ENCODE data around the gene ROR2.

ROR2 gene

DNA sequence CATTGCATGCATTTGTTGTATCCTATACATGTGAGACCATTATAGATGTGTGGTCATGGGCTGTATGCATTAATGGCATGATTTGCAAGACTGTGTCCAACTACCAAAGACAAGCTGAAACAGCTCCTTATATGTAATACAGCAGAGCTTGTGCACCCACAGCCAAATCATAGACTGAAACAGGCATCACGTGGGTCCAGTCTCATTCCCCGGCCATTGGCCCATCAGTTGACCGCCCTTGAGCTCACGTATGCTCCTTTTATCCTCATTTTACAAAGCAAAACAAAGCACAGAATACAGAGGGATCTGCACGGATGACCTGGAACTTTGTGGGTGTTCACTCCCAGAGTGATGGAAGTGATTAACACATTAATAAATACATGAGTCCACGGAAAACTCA lies 109.1 kb downstream of the ROR2 start:
- DNase-seq (ENCODE audit: low spot score): no peak

DNA sequence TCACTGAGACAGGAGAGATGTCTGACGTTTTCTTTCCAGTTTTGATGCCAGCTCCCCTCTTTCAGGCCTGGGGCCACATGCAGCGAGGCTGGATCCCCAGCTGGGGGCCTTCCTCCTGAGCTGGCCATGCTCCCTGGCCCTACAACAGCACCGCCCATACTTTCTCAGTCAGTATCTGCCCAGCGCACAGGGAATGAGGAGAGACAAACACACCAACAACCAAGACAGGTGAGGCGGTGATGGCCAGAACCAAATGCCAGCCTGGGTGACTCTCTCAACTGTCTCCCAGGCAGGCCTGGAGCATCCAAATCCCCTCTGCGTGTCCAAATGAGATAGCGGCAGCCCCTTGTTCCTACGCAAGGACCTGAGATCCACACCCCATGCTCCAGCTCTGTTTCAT lies 109.6 kb downstream of the ROR2 start:
- no peak for DNase-seq (ENCODE audit: low spot score)

DNA sequence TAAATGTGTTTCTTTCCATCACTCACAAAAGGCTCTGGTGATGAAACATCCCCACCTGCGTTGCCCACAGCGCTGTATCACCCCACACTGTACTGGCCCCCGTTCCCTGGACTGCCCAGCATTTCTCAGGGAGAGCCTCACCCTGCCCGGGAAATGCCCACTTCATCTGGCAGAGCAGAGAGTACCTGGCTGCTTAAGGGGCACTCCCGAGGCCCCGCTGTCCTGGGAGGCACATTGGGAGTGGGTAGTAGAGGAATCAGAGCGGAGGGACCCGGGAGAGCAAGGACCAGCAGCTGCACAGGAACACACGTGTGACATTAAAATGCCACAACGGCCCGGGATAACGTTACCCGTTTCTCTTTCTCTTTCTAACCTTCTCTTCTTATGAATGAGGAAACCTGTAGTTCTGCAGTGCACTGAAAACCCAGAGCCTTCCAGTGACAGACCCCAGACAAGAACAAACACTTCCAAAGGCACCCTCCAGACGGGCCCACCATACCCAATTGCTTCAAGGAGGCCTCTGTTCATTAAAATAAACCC lies 110.0 kb downstream of the ROR2 start:
- no peak for DNase-seq (ENCODE audit: low spot score)

DNA sequence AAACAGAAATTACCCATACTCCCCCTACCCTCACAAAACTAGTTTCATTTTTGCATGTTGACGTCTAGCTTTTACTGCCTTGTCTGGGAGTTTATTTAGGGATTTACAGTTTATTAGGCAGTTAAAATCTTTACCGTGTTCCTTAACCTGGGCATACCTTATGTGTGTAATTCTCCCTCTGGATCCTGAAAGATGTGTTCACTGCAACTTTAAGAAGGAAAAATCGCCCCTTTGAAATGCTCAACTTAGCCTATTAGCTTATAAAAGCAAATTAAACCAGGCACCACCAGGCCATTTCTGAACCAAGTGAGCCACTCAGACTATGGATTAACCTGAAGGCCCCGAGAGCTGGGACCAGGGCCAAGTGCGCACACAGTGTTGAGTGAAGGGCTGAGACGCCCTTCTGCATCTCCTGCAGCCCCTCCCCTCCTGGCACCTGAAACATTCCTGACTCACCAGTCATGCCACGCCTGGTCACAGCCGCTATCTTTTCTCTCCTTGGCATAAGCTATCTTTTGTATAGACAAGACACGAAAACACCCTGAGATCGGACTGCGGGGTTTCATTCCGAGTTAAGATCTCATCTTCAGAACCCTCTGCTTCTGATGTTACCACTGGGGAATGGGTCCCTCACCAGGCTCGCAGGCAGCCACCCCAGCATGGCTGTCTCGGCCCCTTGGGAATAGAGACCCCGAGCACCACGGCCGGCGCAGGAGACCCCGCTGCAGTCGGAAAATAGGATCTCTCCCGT lies 111.9 kb downstream of the ROR2 start:
- no peak for DNase-seq (ENCODE audit: low spot score)

DNA sequence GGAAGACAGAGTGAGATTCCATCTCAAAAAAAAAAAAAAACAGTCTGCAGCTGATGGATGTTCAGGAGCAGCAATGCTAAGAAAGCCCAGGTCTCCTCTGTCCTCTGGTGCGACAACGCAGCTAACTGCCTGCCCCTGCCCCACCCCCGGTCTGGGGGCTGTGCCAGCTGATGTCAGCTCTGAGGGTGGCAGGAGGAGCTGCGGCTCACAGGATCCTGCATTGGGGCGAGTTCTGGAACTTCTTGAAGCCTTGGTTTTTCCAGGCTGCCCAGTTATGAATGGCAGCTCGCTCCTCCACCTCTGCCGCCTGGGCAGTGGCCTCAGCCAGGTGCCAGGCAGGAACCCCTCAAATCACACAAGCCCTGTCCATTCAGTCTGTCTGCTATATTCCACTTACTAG lies 113.5 kb downstream of the ROR2 start:
- DNase-seq (ENCODE audit: low spot score): no peak

DNA sequence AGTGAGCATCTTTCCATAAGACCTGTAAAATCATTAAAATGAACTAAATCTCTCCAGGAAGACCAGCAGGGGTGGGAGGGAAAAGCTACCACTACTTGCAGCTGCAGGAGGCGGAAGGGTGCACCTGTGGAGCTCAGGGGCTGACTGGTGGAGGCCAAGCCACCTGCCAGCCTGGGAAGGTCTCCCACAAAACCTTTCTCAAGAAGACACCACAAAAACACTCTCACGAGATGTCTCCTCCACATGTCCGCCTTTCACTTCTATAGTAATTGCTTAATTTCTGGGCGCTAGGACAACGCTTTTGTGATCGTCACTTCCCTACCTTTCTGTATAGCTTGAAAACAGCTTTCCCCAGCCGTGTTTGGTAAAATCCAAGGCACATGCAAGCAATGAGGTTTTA lies 114.4 kb downstream of the ROR2 start:
- no peak for DNase-seq (ENCODE audit: low spot score)

DNA sequence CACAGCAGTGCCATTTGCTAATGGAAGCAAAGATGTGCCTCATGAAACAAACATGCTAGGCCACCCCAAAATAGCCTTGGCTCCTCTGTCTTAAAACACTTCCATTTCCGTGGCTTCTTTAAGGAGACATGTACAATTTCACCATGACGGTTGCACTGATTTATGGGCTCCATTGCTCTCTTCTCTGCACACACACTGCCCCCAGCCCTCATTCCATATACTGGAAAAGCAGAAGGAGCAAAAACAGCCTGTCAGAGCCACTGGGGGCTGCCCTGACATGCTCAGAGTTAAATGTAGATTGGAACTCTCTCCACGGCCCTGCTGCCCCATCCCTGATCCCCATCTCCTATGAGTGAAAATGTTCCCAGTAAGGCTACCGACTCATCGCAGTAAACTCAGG lies 114.8 kb downstream of the ROR2 start:
- no peak for DNase-seq (ENCODE audit: low spot score)

DNA sequence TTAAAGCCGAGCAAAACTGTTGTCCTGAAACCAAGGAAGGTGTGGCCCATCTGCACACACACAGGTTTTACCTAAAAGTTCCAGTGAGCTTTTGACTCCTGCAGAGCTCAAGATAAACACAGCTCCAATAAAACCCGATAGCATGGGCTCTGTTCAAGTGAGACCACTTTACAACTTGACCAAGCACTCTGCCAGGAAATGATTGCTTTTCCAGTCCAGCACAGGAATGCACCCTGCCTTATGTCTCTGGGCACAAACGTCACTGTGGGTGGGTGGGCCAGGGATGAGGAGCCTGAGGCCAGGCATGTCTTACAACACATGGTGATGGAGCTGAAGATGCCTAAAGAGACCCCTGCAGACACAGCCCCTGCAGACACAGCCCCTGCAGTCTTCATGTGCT lies 115.3 kb downstream of the ROR2 start:
- DNase-seq (ENCODE audit: low spot score): no peak

DNA sequence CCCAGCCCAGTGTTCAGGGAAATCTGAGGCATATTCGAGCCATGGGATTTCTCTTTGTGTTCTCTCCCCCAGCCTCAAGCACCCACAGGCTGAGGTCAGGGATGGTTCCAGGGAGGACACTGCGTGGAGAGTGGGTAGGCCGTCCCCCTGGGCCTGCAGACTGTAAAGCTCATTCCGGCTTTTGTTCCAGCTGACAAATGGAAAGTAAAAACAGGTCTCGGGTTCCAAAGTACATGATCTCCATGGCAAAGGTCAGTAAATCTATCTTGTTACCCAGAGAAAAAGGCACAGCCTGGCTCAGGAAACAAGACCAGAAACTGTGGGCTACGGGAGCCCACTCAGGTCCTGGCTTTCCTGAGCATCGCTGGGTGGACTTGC lies 116.2 kb downstream of the ROR2 start:
- no peak for DNase-seq (ENCODE audit: low spot score)

DNA sequence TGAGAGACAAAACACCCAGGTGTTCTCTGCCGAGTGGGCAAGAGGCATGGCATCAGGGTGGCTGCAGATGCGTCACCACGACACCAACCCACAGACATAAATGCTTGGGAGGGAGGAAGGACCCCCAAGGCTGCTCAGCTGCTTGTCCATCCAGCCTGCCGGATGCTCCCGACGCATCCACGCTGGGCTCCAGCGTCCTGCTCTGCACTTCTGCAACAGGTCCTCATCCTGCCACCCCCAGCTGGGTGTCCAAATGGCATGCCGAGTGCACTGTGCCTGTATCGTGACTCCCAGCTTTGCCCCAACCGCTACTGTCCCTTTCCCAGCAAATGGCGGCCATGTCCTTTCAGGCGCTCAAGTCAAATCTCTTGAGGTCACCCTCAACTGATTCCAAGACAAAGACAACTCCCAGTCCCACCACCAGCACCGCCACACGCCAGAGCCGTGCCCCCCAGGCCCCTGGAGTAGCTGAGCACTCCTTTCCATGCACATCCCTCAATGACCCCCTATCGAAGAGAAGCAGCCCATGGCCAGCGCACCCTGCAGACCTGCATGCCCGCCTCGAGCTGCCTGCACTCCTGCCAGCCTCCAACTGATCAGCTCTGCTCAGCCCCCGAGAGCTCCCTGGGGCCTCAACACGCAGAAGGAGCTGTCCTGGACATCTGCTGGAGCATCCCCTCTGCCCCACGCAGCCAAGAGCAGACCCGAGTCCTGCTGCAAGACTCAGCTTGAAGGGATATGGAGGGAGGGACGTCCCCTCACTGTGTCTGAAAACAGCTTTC lies 116.7 kb downstream of the ROR2 start:
- no peak for DNase-seq (ENCODE audit: low spot score)

DNA sequence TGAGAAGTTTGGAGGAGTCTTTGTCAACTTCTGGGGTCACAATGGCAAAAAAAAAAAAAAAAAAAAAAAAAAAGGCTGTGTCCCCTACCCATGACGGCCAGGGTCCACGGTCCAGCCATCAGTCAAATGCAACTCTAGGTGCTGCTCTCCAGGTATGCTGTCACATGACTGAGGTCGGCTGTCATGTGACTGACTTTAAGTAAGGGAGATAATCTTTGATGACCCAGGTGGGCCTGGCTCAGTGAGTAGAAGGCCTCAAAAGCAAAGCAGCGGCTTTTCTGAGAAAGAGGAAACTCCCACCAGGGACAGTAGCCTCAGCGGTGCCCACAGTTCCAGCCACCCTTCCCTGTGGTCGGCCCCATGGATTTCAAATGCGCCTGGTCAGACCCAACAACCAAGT lies 117.7 kb downstream of the ROR2 start:
- no peak for DNase-seq (ENCODE audit: low spot score)

DNA sequence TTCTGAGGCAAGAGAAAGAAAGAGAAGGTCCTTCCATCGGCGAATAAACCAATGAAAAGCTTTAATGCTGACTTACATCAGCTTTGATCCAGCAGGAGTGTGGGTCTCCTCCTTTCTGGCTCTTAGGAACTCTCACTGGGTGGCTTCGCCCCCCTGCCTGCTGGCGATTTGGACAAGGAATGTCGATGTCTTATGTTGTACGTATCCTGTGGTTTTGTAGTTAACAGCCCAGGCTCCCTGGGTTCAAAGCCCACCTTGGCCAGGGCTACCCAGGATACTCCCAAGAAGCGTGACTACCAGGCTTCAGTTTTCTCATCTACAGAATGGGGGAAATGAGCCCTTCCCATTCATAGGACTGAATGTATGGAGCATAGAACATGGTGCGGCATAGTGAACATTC lies 124.2 kb downstream of the ROR2 start:
- no peak for DNase-seq (ENCODE audit: low spot score)

DNA sequence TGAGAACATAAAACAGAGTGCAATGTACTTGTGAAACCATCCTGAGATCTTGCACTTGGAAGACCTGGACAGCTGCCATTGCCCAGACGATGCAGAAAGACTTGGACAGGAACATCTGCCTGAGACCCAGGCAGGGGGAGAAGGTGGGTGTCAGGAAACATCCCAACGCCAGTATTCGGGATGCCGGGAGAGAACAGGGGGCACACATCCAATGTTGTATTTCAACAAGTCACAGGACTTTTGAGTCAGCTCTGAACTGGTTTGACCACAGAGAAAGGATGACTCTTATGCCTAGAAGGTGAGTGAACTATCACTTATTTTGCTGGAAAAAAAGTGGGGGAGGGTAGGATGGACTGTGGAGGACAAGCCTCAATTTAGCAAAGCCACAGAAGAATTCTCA lies 124.6 kb downstream of the ROR2 start:
- no peak for DNase-seq (ENCODE audit: low spot score)

DNA sequence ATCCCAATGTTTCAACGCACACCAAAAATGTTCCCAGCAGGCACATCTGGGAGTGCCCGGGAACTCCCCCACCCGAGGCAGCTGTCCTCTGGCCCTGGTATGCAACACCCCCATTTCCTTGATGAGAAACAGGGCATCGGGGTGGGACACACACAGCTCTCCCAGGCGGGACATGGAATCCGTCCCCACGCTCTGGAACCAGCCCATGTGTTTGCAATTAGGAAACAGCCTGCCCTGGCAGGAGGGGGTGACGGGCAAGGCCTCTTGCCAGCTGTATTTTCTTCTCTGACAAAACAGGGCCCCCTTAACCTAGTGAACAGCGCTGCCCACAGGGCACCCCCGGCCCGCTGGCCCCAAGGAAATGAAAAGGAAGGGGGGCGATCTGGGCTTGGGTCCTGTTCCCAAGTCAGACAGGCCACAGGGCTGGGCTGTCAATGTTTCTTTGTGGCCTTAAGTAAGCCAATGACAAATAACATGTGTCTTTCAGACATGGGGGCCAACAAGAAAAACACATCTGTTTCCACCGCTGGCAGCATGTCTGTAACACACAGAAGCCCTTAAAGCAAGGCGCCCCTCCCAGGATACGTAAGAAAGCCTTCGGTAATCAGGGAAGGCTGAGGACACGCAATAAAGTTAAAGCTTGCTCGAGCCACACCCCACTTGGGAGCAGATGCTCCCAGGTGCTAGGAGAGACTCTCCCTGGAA lies 125.3 kb downstream of the ROR2 start:
- no peak for DNase-seq (ENCODE audit: low spot score)

DNA sequence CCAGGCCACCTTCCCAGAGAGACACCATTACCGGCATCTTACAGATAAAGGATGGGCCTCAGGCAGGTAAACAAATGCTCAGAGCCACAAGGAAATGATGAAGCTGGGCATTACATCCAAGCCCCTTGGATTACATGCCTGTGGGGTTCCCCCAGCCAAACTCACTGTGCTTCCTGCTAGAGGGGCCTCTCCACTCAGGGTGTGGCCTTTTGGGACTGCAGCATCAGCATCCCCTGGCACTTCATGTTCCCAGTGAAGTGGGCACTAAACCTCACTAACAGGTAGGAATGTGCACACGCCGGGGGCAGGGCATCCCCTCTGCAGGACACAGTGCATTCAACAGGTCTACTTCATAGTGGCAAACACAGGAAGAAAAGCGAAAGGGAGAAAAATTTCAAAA lies 125.9 kb downstream of the ROR2 start:
- no peak for DNase-seq (ENCODE audit: low spot score)

DNA sequence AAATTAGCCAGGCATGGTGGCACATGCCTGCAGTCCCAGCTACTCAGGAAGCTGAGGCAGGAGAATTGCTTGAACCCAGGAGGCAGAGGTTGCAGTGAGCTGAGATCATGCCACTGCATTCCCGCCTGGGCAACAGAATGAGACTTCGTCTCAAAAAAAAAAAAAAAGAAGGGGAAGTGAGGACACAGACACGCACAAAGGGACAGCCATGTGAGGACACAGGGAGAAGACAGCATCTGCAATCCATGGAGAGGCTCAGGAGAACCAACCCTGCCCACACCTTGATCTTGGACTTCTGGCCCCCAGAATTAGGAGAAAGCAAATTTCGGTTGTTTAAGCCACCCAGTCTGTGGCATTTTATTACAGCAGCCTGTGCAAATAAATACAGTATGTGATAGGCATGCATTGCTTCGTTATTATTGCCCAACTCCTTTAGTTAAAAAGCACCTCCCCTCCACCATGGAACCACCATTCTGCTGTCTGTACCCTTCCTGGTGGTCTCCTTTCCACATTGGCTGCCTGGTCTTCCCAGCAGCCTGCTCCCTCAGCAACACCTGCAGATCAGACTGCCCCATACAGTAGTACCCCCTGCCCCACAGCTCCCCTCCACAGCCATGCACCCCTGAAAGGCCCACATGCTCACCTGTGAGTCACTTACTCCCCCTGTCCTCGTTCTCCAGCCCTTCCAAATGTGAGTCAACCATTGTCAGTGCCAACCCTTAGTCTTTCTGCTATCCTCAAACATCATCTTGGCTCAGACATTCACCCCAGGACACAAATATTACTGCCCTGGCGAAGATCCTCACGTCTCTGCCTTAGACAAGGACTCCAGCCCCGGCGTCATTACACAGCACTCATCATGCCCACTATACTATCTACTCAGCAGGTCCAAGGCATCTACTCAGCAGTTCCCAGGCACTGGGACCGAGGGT lies 128.8 kb downstream of the ROR2 start:
- DNase-seq (ENCODE audit: low spot score): no peak

DNA sequence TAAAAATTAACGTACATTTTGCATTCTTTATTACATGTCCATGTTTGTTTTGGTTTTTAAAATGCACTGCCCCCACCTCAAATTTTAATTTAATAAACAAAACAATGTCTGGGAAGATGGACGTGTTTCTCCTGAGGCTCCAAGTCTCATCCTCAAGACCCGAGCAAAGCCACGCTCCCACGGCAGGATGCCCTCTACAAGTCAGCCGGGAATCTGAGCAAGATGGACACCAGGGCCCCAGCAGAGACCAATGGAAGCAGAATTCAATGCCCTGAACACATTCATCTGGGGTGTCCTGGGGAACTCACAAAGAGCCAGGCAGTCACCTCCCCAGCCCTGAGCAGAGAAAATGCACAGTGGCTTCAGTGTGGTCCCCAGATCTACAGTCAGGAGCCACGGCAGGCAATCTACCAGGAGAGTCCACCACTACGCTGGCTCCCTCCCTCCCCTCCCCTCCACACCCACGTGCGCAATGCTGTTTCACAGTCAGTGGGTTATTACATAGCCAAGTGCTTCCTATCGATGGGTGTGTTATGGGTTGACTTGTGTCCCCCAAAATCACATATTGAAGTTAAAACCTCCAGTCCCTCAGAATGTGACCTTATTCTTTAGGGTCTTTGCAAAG lies 129.8 kb downstream of the ROR2 start:
- DNase-seq (ENCODE audit: low spot score): no peak

DNA sequence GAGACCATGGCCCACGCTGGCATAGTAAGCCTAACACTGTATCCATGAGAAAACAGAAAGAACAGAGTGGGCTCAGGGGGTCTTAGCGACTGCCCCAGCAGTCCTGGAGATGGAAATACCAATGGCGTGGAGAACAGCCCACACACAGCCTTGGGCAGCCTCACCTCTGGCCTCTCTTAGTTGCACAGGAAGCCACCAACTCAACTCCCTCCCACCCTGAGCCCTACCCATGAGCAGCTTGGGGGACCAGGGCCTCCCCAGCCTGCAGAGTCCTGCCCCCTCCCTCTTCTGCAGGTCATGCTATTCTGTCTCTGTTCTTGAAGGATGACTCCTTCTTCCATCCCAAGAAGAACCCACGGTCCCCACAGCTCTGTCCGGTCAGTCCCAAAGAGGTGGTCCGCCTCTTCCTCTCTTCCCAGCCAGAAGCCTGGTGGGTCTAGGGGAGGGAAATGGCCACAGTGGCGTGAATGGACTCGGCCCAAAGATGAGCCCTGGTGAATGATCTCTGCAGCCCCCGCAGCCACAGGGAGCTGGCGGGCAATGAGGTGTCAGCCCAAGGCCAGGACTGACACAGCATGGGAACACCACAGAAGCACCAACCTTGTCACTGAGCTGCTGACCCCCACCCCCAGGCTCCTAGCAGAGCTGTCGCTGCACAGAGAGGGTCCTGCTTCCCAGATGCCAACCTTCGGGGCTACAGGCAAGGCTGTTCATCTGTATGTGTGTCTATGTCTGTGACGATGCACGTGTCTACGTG lies 131.2 kb downstream of the ROR2 start:
- no peak for DNase-seq (ENCODE audit: low spot score)

DNA sequence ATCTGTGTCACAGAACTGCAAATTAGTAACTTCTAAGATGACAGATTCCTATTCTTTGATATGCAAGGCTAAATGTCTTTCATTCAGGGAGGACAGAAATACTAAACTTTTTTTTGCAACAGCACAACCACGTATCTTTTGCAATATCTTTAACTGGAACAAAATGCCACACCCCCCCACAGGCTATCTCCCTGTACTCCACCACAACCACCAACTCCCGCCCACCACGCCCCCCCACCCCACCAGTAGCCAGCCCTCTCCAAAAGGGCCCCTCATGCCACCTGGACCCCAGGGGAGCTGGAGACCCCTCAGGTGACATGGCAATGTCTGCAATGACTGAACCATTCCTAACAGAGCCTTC lies 131.8 kb downstream of the ROR2 start:
- no peak for DNase-seq (ENCODE audit: low spot score)

DNA sequence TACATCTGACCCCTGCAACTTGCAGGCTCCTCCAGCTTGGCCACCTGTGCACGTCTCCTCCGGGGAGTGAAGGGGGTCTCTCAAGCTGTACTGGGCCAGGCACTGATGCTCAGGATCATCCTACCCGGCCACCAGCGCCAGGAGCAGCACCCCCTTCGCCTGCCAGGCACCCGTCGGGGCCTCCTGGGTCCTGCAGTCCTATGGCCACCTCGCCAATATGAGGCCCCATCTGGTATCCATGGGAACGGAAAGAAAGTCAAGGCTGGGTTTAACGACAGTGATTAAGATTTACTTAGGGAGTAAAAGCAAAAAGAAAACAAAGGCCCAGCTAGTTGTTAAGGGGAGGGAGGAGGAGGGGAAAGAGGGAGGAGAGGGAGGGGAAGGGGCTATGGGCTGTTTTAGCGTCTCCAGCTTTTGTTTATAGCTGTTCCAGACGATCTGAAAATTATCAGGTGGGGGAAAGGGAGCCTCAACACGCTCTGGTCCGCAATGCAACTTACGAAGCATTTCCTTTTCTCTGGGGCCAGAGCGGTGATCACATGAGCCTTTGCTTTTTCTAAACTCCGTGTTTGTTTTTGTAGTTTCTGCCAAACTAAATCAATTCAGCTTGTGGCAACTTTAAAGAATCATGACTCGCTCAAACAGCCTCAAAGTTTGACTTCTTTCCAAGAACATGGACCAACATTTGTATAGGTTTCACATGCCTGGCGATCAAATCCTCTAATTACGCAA lies 132.4 kb downstream of the ROR2 start:
- DNase-seq (ENCODE audit: low spot score): no peak

All from HuH-7 (cell line).